Nephron (organoid): ENCODE results near the gene PRELID3B.

Experiments
- H3K27ac Mint-ChIP-seq, 3 experiments: 2 replicates each; pipeline ENCODE4 v1.8.0; 2020; ENCODE audit warnings: mixed read lengths in 3 of 3, mild to moderate bottlenecking in 2 of 3, moderate library complexity in 1 of 3
- H3K27me3 Mint-ChIP-seq: 2 replicates; pipeline ENCODE4 v1.8.0; 2021; ENCODE audit warnings: low read depth, mild to moderate bottlenecking, moderate library complexity, mixed read lengths
- H3K36me3 Mint-ChIP-seq: 2 replicates; pipeline ENCODE4 v1.8.0; 2020; ENCODE audit warnings: low read depth, mixed read lengths
- H3K4me1 Mint-ChIP-seq: 2 replicates; pipeline ENCODE4 v1.8.0; 2020; ENCODE audit warnings: mixed read lengths
- H3K4me3 Mint-ChIP-seq, 3 experiments: 2 replicates each; pipeline ENCODE4 v1.8.0; 2020; ENCODE audit warnings: mild to moderate bottlenecking in 3 of 3, mixed read lengths in 3 of 3, moderate library complexity in 2 of 3
- H3K9me3 Mint-ChIP-seq: 2 replicates; pipeline ENCODE4 v1.8.0; 2020; ENCODE audit warnings: mixed read lengths
- TF ChIP-seq, protein P1 (sequence below), 3 experiments: fragments of 200-600 bp; sonication (generic); IDR thresholded peaks; one replicate each; pipeline ENCODE4 v1.5.0; 2021; ENCODE audit warnings: antibody characterized with exemption in 3 of 3; ENCODE audit not compliant: unreplicated experiment in 3 of 3

Gene PRELID3B

DNA sequence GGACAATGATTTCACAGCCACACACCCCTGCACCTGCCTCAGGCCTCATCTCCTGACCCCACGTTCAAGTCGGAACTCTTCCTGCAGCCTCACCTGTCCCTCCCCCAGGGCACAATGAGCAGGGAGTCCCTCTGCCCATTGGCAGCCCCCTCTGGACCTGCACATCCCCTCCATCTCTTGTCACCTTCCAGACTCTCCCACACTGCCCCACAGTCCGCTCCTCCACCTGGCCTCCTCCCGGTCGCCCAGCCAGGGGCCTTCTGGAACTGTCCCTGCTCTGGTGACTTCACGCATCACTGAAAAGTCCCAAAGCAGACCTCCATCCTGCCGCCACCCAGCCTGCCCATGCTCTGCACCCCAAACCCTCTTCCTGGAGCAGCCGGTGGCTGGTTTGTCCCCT, 40.2 kb downstream of the PRELID3B start:
- Mint-ChIP-seq H3K4me1 (peaks cover 22% of the 10 kb centered on the region), H3K27ac (no peak overlapping the region), H3K27me3 (peaks cover 7% of the 10 kb centered on the region), H3K36me3 (peaks cover 14% of the 10 kb centered on the region), H3K4me3 (no peak overlapping the region), H3K9me3 (no peaks in the 10 kb centered on the region)
- TF ChIP-seq, protein P1, sequence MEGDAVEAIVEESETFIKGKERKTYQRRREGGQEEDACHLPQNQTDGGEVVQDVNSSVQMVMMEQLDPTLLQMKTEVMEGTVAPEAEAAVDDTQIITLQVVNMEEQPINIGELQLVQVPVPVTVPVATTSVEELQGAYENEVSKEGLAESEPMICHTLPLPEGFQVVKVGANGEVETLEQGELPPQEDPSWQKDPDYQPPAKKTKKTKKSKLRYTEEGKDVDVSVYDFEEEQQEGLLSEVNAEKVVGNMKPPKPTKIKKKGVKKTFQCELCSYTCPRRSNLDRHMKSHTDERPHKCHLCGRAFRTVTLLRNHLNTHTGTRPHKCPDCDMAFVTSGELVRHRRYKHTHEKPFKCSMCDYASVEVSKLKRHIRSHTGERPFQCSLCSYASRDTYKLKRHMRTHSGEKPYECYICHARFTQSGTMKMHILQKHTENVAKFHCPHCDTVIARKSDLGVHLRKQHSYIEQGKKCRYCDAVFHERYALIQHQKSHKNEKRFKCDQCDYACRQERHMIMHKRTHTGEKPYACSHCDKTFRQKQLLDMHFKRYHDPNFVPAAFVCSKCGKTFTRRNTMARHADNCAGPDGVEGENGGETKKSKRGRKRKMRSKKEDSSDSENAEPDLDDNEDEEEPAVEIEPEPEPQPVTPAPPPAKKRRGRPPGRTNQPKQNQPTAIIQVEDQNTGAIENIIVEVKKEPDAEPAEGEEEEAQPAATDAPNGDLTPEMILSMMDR (IDR thresholded peaks at IDR 0.05; ENCODE audit: unreplicated experiment in 3 of 3) = no peak

DNA sequence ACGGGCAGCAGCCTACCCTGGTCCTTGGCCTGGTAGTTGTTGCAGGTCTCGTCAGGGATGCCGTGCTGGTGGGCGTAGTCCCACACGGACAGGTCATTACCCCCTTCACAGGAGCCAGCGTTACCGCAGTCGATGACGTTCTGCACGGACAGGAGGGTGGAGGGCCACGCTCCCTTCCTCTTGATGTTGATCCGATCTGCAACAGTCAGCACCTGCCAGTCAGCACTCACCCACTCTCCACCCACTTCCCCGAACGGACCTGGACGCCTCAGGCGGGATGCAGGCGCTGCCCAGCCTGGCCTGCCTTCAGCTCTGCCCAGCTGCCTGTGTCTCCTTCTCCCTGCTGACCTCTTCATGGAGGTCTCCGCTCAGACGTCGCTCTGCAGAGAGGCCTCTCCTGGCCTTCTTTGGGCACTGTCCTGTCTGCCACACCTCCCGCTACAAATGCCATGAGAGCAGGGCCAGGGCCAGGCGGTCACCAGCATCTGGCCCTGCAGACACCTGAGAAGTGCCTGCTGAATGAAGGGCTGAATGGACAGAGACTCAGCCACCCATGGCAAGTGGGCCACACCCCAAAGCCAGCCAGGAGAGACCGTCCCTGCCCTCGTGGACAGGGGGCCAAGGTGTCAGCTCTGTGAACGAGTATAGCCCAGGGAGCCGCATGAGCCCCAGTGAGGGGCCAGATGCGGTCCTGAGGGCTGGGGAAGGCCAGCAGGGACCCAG, 41.0 kb downstream of the PRELID3B start:
- Mint-ChIP-seq H3K4me3 (no peak overlapping the region), H3K27ac (no peak overlapping the region), H3K4me1 (peaks cover 22% of the 10 kb centered on the region), H3K27me3 (peaks cover 7% of the 10 kb centered on the region), H3K36me3 (peaks cover 20% of the 10 kb centered on the region), H3K9me3 (no peaks in the 10 kb centered on the region)
- TF ChIP-seq, protein P1 (IDR thresholded peaks at IDR 0.05; ENCODE audit: unreplicated experiment in 3 of 3) = no peak

DNA sequence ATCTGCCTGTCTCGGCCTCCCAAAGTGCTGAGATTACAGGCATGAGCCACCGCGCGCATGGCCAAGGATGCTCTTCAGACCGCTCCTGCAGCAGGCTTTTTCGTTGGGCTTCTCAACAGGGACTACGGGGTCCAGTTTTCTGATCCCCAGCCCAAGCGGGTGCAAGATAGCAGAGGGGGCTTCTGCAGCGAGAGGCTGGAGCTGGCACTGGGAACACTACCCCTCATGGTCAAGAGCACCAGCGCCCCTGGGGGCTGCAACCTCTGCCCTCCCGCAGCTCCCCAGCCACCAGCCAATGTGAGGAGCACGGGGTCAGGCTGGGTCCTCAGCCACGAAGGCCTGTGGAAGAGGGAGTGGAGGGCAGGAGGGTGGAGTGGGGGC, 41.5 kb downstream of the PRELID3B start:
- H3K27ac Mint-ChIP-seq = no peak overlapping the region
- no peaks in the 10 kb centered on the region for H3K9me3 Mint-ChIP-seq
- TF ChIP-seq, protein P1 (IDR thresholded peaks at IDR 0.05; ENCODE audit: unreplicated experiment in 3 of 3) = no peak
- H3K27me3 Mint-ChIP-seq = peaks cover 7% of the 10 kb centered on the region
- no peak overlapping the region for H3K4me3 Mint-ChIP-seq
- peaks cover 22% of the 10 kb centered on the region for H3K4me1 Mint-ChIP-seq
- H3K36me3 Mint-ChIP-seq = peaks cover 26% of the 10 kb centered on the region

DNA sequence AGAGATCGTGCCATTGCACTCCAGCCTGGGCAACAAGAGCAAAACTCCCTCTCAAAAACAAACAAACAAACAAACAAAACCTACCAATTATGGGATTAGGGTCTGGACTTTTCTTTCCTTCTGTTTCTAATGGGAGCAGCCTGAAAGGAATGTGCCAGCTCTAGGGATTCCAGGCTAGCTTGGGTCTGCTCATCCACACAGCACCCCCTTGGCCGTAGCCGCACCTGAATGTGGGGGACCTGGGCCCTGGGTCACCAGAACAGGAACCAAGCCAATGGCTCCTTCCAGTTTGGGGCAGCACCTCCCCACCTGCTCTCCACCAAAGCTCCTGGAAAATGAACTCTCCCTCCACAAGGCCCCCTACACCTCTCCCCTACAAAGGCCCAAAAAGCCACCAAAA, 42.3 kb downstream of the PRELID3B start:
- H3K4me1 Mint-ChIP-seq = peaks cover 21% of the 10 kb centered on the region
- H3K27ac Mint-ChIP-seq = no peak overlapping the region
- peaks cover 7% of the 10 kb centered on the region for H3K27me3 Mint-ChIP-seq
- H3K9me3 Mint-ChIP-seq = no peaks in the 10 kb centered on the region
- TF ChIP-seq, protein P1 (IDR thresholded peaks at IDR 0.05; ENCODE audit: unreplicated experiment in 3 of 3) = no peak
- peaks cover 33% of the 10 kb centered on the region for H3K36me3 Mint-ChIP-seq
- no peak overlapping the region for H3K4me3 Mint-ChIP-seq

DNA sequence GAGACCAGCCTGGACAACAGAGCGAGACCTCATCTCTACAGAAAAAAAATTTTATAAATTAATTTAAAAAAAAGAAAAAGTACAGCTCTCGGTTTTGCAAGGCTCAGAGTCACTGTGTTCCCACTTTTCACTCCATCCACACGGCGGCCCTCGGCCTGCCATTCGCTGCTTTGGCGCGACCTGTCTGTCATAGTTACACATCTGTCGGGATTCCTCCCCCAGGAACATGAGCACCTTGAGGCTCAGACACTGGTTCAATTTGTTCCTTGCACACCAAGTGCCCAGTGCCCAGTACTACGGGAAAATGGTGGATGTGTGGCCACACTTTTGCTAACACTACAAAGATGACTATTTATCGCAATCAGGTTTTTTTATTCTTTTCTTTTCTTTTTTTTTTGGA, 43.9 kb downstream of the PRELID3B start:
- Mint-ChIP-seq H3K27ac (no peak overlapping the region), H3K36me3 (peaks cover 46% of the 10 kb centered on the region), H3K27me3 (peaks cover 6% of the 10 kb centered on the region), H3K4me3 (no peak overlapping the region), H3K4me1 (peaks cover 5% of the 10 kb centered on the region), H3K9me3 (no peaks in the 10 kb centered on the region)
- TF ChIP-seq, protein P1 (IDR thresholded peaks at IDR 0.05; ENCODE audit: unreplicated experiment in 3 of 3) = no peak

DNA sequence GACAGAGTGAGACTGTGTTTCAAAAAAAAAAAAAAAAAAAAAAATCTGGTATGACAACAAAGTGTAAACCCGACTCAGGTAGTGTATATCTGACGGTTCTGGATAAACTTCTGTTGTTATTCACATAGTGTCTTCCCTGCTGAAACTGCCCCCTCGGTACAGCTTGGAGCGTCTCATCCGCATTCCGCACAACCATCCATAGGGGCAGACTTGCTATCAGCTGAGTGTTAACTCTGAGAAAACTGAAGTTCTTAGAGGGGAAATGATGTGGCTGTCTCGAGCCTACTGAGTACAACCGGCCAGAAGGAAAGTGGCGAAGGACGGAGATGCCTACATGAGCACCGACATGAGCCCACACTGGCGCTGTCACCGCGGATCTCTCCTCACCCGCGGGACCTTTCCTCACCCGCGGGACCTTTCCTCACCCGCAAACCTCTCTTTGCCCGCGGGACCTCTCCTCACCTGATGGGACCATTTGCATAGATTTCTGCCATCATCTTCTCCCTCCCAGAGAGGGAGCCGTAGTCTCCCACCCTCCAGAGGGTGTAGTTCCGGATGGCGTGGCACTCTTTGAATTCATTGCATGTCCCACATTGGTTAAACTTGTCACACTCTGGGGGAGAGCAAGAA, 45.3 kb downstream of the PRELID3B start:
- Mint-ChIP-seq H3K4me3 (no peak overlapping the region), H3K4me1 (peaks cover 5% of the 10 kb centered on the region), H3K27ac (peak overlapping the region; percentile 50 to 96 (median 68)), H3K27me3 (no peaks in the 10 kb centered on the region), H3K36me3 (peaks cover 58% of the 10 kb centered on the region), H3K9me3 (no peaks in the 10 kb centered on the region)
- TF ChIP-seq, protein P1 (IDR thresholded peaks at IDR 0.05; ENCODE audit: unreplicated experiment in 3 of 3) = no peak
